ENCODE results near the gene ANAPC2.

DNA sequence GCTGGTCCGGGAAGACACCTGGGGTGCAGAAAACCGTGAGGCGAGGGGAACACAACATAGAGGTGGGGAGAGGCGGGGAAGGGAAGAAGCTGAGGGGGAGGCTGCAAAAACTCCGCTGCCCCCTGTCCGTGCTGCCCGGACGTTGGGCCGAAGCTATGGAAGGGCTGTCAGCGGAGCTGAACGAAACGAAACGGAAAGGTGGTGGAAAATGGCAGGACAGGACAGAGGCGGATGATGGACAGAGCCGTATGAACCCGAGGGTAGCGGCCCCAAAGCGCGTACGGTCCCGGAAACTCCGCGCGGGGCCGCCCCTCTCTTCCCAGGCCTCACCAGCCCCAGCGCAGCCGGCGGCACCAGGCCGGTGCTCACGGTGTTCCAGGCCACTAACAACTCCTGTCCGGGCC lies 272 bp downstream of the ANAPC2 start:
- TF ChIP-seq, protein P1, sequence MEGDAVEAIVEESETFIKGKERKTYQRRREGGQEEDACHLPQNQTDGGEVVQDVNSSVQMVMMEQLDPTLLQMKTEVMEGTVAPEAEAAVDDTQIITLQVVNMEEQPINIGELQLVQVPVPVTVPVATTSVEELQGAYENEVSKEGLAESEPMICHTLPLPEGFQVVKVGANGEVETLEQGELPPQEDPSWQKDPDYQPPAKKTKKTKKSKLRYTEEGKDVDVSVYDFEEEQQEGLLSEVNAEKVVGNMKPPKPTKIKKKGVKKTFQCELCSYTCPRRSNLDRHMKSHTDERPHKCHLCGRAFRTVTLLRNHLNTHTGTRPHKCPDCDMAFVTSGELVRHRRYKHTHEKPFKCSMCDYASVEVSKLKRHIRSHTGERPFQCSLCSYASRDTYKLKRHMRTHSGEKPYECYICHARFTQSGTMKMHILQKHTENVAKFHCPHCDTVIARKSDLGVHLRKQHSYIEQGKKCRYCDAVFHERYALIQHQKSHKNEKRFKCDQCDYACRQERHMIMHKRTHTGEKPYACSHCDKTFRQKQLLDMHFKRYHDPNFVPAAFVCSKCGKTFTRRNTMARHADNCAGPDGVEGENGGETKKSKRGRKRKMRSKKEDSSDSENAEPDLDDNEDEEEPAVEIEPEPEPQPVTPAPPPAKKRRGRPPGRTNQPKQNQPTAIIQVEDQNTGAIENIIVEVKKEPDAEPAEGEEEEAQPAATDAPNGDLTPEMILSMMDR (IDR thresholded peaks at IDR 0.05 in 8 of 11, conservative IDR thresholded peaks at IDR 0.05 in 3 of 11) = no peak
- TF ChIP-seq POLR2AphosphoS5 (IDR thresholded peaks at IDR 0.05) = no peak

Data from spleen (tissue), 7 donors.